Osteoblast (primary cell): ENCODE measurements around the gene SNX32. TPM values are rescaled to one million over a fixed set of nuclear protein-coding genes. Genes with fewer than 3 reads are reported as not detected.

Experiments used
- total RNA-seq: library from RNA; depleted of rRNA; stranded (reverse); fragments of >200 nt; gene quantifications from 2 replicates; pipeline ENCODE4 v1.2.3, GENCODE V29; 2012

The SNX32 gene
- total RNA-seq, 1 donor, result 1.1 TPM

Other genes with a start within 250 kb of the SNX32 start
- 0.29 TPM in 1 of 2 replicates, not detected in the other for gene KCNK7, start 238.2 kb upstream of the SNX32 start, total RNA-seq
- gene MAP3K11, start 219.7 kb upstream of the SNX32 start, total RNA-seq, result 19.4 and 21.4 TPM in 2 replicates
- 26.5 and 27.9 TPM in 2 replicates for gene PCNX3, start 218.2 kb upstream of the SNX32 start, total RNA-seq
- gene SIPA1, start 195.9 kb upstream of the SNX32 start, total RNA-seq, result 12.7 and 15.2 TPM in 2 replicates
- gene RELA, start 171.0 kb upstream of the SNX32 start, total RNA-seq, result 29.2 and 31.8 TPM in 2 replicates
- gene KAT5, start 121.7 kb upstream of the SNX32 start, total RNA-seq, result 37.4 and 44.2 TPM in 2 replicates
- 27.4 and 27.9 TPM in 2 replicates for gene RNASEH2C, start 113.2 kb upstream of the SNX32 start, total RNA-seq
- 15.3 and 18.1 TPM in 2 replicates for gene AP5B1, start 53.0 kb upstream of the SNX32 start, total RNA-seq
- gene OVOL1, start 46.9 kb upstream of the SNX32 start, total RNA-seq, result not detected in 2 replicates
- gene CFL1, start 24.2 kb downstream of the SNX32 start, total RNA-seq, result 607 and 704 TPM in 2 replicates
- gene MUS81, start 26.5 kb downstream of the SNX32 start, total RNA-seq, result 50.1 and 53.6 TPM in 2 replicates
- 81.6 and 94.8 TPM in 2 replicates for gene EFEMP2, start 38.8 kb downstream of the SNX32 start, total RNA-seq
- not detected in 2 replicates for gene CTSW, start 45.9 kb downstream of the SNX32 start, total RNA-seq
- 129 and 151 TPM in 2 replicates for gene FIBP, start 54.5 kb downstream of the SNX32 start, total RNA-seq
- gene CCDC85B, start 56.7 kb downstream of the SNX32 start, total RNA-seq, result 42.4 and 47.0 TPM in 2 replicates
- 13.0 and 13.8 TPM in 2 replicates for gene FOSL1, start 66.4 kb downstream of the SNX32 start, total RNA-seq
- gene C11orf68, start 85.1 kb downstream of the SNX32 start, total RNA-seq, result 30.9 and 32.9 TPM in 2 replicates
- 170 and 190 TPM in 2 replicates for gene DRAP1, start 85.5 kb downstream of the SNX32 start, total RNA-seq
- not detected in 2 replicates for gene TSGA10IP, start 111.5 kb downstream of the SNX32 start, total RNA-seq
- gene SART1, start 127.8 kb downstream of the SNX32 start, total RNA-seq, result 22.4 and 25.3 TPM in 2 replicates
- 28.6 and 31.2 TPM in 2 replicates for gene EIF1AD, start 168.2 kb downstream of the SNX32 start, total RNA-seq
- 14.5 and 14.7 TPM in 2 replicates for gene BANF1, start 168.5 kb downstream of the SNX32 start, total RNA-seq
- 1.8 and 2.9 TPM in 2 replicates for gene CST6, start 178.0 kb downstream of the SNX32 start, total RNA-seq
- gene CATSPER1, start 192.5 kb downstream of the SNX32 start, total RNA-seq, result not detected in 2 replicates
- gene GAL3ST3, start 215.2 kb downstream of the SNX32 start, total RNA-seq, result not detected in 2 replicates
- gene SF3B2, start 218.4 kb downstream of the SNX32 start, total RNA-seq, result 131 and 164 TPM in 2 replicates
- 38.0 and 39.8 TPM in 2 replicates for gene PACS1, start 236.3 kb downstream of the SNX32 start, total RNA-seq